OCI-LY7 (cell line): Measurements from ENCODE around the gene SLC32A1. TPM values are rescaled to one million over a fixed set of nuclear protein-coding genes. Genes with fewer than 3 reads are reported as not detected.

Source experiments
- BruUV-seq: library from RNA; stranded (reverse); fragments of 400-500 nt; replicated peaks from 2 replicates; lab custom pipeline; 2021; lab: Mats Ljungman, UMichigan
- CTCF ChIA-PET: fragments of 300-600 bp; sonication (Branson Sonifier 250); formaldehyde crosslinking; loops from one replicate; lab custom pipeline; 2022; ENCODE audit warnings: antibody characterized with exemption; ENCODE audit not compliant: unreplicated experiment; lab: Charles Lee
- POLR2A ChIA-PET: fragments of 300-600 bp; sonication (Branson Sonifier 250); formaldehyde crosslinking; loops from one replicate; lab custom pipeline; 2022; ENCODE audit warnings: antibody characterized with exemption; lab: Charles Lee
- DNase-seq: peaks from one replicate; pipeline ENCODE4 v3.0.0-alpha.2; 2015; ENCODE audit warnings: low spot score
- H2AFZ ChIP-seq: fragments of 200-600 bp; sonication (generic), shearing (Covaris generic); 2 replicates; pipeline ENCODE4 v1.6.1; 2014; ENCODE audit warnings: mild to moderate bottlenecking, antibody characterized with exemption, low read length, moderate library complexity
- H3K27ac ChIP-seq: fragments of 200-600 bp; sonication (generic); 2 replicates; pipeline ENCODE4 v1.5.1; 2014; ENCODE audit warnings: mixed run types, low read depth, mild to moderate bottlenecking, moderate library complexity, low read length, inconsistent platforms; ENCODE audit not compliant: poor library complexity, severe bottlenecking
- H3K36me3 ChIP-seq: fragments of 200-600 bp; sonication (generic); 2 replicates; pipeline ENCODE4 v1.6.1; 2014; ENCODE audit warnings: mild to moderate bottlenecking, antibody characterized with exemption, low read length, moderate library complexity, mixed read lengths; ENCODE audit not compliant: insufficient read depth
- H3K4me1 ChIP-seq: fragments of 200-600 bp; sonication (generic); 2 replicates; pipeline ENCODE4 v1.5.1; 2014; ENCODE audit warnings: mild to moderate bottlenecking, low read length; ENCODE audit not compliant: insufficient read depth, poor library complexity, severe bottlenecking
- H3K4me2 ChIP-seq: fragments of 200-600 bp; sonication (generic); 2 replicates; pipeline ENCODE4 v1.6.1; 2014; ENCODE audit warnings: mild to moderate bottlenecking, low read length
- H3K4me3 ChIP-seq: fragments of 200-600 bp; sonication (generic); 2 replicates; pipeline ENCODE4 v1.5.1; 2014; ENCODE audit warnings: mild to moderate bottlenecking, low read depth, low read length; ENCODE audit not compliant: poor library complexity, severe bottlenecking
- H3K79me2 ChIP-seq: fragments of 200-600 bp; sonication (generic); 2 replicates; pipeline ENCODE4 v1.6.1; 2016; ENCODE audit warnings: low read depth, mild to moderate bottlenecking, low read length, moderate library complexity, mixed read lengths; ENCODE audit not compliant: insufficient read depth
- H3K9me2 ChIP-seq: fragments of 200-600 bp; sonication (generic); 2 replicates; pipeline ENCODE4 v1.6.1; 2016; ENCODE audit warnings: mild to moderate bottlenecking, low read length, mixed read lengths; ENCODE audit not compliant: insufficient read depth
- H3K9me3 ChIP-seq: fragments of 200-600 bp; sonication (generic); 2 replicates; pipeline ENCODE4 v1.6.1; 2014; ENCODE audit warnings: mild to moderate bottlenecking, mixed run types, low read length, mixed read lengths
- H4K20me1 ChIP-seq: fragments of 200-600 bp; sonication (generic); 2 replicates; pipeline ENCODE4 v1.6.1; 2014; ENCODE audit warnings: mild to moderate bottlenecking, antibody characterized with exemption, low read length, moderate library complexity, mixed read lengths; ENCODE audit not compliant: insufficient read depth
- EZH2phosphoT487 ChIP-seq: fragments of 200-600 bp; sonication (generic); IDR thresholded peaks from 2 replicates; pipeline ENCODE4 v1.6.1; 2018; ENCODE audit warnings: low read depth, borderline replicate concordance, mild to moderate bottlenecking, mixed run types, antibody characterized with exemption, low read length, moderate library complexity, mixed read lengths
- intact Hi-C: fragments of 100-400 bp; cut with micrococcal nuclease; formaldehyde crosslinking; loops from one replicate; pipeline ENCODE4 v1.10.0; 2022; ENCODE audit not compliant: unreplicated experiment
- total RNA-seq, 2 experiments: library from RNA; depleted of rRNA in 1 of 2; stranded (reverse); fragments of >200 nt in 1 of 2; shearing (Covaris generic) in 1 of 2; gene quantifications; 2 replicates each; pipeline ENCODE4 v1.2.3, GENCODE V29; 2014 to 2022
- TF ChIP-seq, protein P1 (sequence below): fragments of 200-600 bp; sonication (generic); conservative IDR thresholded peaks from 2 replicates; pipeline ENCODE4 v1.5.1; 2014; ENCODE audit warnings: mild to moderate bottlenecking, antibody characterized with exemption, low read length, moderate library complexity, mixed read lengths

Gene SLC32A1
- total RNA-seq, 2 experiments from 2014 or later, result not detected

- Histone ChIP-seq H3K27ac (no peak overlapping the region), H3K4me2 (no peak overlapping the region), H2AFZ (no peak overlapping the region), H3K9me3 (no peaks in the 10 kb centered on the region), H3K4me3 (no peak overlapping the region), H4K20me1 (no peaks in the 10 kb centered on the region), H3K36me3 (no peaks in the 10 kb centered on the region), H3K79me2 (no peaks in the 10 kb centered on the region), H3K9me2 (no peaks in the 10 kb centered on the region), H3K4me1 (no peaks in the 10 kb centered on the region)
- TF ChIP-seq, protein P1, sequence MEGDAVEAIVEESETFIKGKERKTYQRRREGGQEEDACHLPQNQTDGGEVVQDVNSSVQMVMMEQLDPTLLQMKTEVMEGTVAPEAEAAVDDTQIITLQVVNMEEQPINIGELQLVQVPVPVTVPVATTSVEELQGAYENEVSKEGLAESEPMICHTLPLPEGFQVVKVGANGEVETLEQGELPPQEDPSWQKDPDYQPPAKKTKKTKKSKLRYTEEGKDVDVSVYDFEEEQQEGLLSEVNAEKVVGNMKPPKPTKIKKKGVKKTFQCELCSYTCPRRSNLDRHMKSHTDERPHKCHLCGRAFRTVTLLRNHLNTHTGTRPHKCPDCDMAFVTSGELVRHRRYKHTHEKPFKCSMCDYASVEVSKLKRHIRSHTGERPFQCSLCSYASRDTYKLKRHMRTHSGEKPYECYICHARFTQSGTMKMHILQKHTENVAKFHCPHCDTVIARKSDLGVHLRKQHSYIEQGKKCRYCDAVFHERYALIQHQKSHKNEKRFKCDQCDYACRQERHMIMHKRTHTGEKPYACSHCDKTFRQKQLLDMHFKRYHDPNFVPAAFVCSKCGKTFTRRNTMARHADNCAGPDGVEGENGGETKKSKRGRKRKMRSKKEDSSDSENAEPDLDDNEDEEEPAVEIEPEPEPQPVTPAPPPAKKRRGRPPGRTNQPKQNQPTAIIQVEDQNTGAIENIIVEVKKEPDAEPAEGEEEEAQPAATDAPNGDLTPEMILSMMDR, result no peak
- TF ChIP-seq EZH2phosphoT487, result no peak
- intact Hi-C loops, result no loop called here
- ChIA-PET POLR2A (interaction anchor here (0.7 kb wide), 1 partner anchor 1962 kb away, joined by 3 read pairs; no protein-coding TSS in a partner anchor), CTCF (no interaction called here)
- no peak for DNase-seq
- BruUV-seq, result no TSS peak
Observed at GRCh38 chr20:38697306-38697705, 27.0 kb upstream of the SLC32A1 start.

GRCh38 chr20:38698541-38698940 lies 25.7 kb upstream of the SLC32A1 start:
- Histone ChIP-seq H3K4me3 (no peak overlapping the region), H3K79me2 (no peaks in the 10 kb centered on the region), H2AFZ (no peak overlapping the region), H3K27ac (no peak overlapping the region), H3K4me2 (no peak overlapping the region), H3K9me2 (no peaks in the 10 kb centered on the region), H3K4me1 (no peaks in the 10 kb centered on the region), H3K9me3 (no peaks in the 10 kb centered on the region), H4K20me1 (no peaks in the 10 kb centered on the region), H3K36me3 (no peaks in the 10 kb centered on the region)
- ChIA-PET POLR2A (no interaction called here), CTCF (no interaction called here)
- no TSS peak for BruUV-seq
- TF ChIP-seq, protein P1, result no peak
- TF ChIP-seq EZH2phosphoT487, result no peak
- intact Hi-C loops, result no loop called here
- DNase-seq, result no peak

DNA sequence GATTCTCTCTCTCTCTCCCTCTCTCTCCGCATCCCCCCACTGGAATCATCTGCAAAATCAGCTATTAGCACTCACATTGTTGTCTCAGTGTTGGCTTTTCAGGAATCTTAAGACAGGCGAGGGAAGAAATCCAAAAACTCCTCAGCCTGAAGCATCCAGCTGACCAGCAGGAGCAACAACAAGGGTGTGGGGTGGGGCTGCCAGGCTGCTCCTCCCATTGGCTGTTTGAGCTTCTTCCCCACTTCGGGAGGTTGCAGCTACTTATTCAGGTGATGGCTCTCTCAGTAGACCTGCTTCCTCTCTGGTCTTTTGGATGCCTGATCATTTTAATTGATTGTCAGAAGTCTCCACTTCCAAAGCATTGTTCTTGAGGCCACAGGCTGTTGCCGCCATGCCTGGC lies 24.1 kb upstream of the SLC32A1 start:
- no peaks in the 10 kb centered on the region for H3K4me1 ChIP-seq
- no TSS peak for BruUV-seq
- no peak for DNase-seq
- no peaks in the 10 kb centered on the region for H3K36me3 ChIP-seq
- H3K79me2 ChIP-seq, result no peaks in the 10 kb centered on the region
- intact Hi-C loops, result no loop called here
- ChIA-PET CTCF (no interaction called here), POLR2A (no interaction called here)
- H3K4me3 ChIP-seq, result no peak overlapping the region
- H3K27ac ChIP-seq, result no peak overlapping the region
- no peaks in the 10 kb centered on the region for H3K9me3 ChIP-seq
- no peaks in the 10 kb centered on the region for H4K20me1 ChIP-seq
- H3K4me2 ChIP-seq, result no peak overlapping the region
- H3K9me2 ChIP-seq, result no peaks in the 10 kb centered on the region
- TF ChIP-seq, protein P1, result no peak
- TF ChIP-seq EZH2phosphoT487, result no peak
- H2AFZ ChIP-seq, result no peak overlapping the region
